CD8-positive, alpha-beta memory T cell (primary cell): ENCODE measurements around the gene MED28. TPM values are rescaled to one million over a fixed set of nuclear protein-coding genes. Genes with fewer than 3 reads are reported as not detected.

Experiments
- CTCF ChIA-PET: fragments of 350-600 bp; sonication (Branson Sonifier 250); formaldehyde crosslinking; loops from one replicate; lab custom pipeline; 2021; ENCODE audit warnings: antibody characterized with exemption; lab: Charles Lee
- POLR2A ChIA-PET: fragments of 350-600 bp; sonication (Branson Sonifier 250); formaldehyde crosslinking; loops from one replicate; lab custom pipeline; 2021; ENCODE audit warnings: antibody characterized with exemption; lab: Charles Lee
- DNase-seq, 5 donors: peaks; one replicate each; pipeline versions ENCODE4 v3.0.0 to v3.0.0-alpha.2; 2020 to 2022; ENCODE audit warnings: mixed read lengths in 1 of 5
- H3K27ac ChIP-seq: one replicate; pipeline ENCODE4 v1.7.0; 2013; ENCODE audit warnings: low read depth, mild to moderate bottlenecking, low read length, moderate library complexity
- H3K27me3 ChIP-seq: 2 replicates; pipeline ENCODE4 v1.7.0; 2013; ENCODE audit warnings: low read length, mild to moderate bottlenecking; ENCODE audit not compliant: insufficient read depth, poor library complexity, severe bottlenecking
- H3K36me3 ChIP-seq: 2 replicates; pipeline ENCODE4 v1.7.0; 2013; ENCODE audit warnings: mild to moderate bottlenecking, low read length, moderate library complexity; ENCODE audit not compliant: insufficient read depth
- H3K4me1 ChIP-seq: 2 replicates; pipeline ENCODE4 v1.7.0; 2013; ENCODE audit warnings: mild to moderate bottlenecking, low read length, moderate library complexity; ENCODE audit not compliant: insufficient read depth
- H3K4me3 ChIP-seq: 2 replicates; pipeline ENCODE4 v1.7.0; 2013; ENCODE audit warnings: mild to moderate bottlenecking, low read length
- H3K9me3 ChIP-seq: 2 replicates; pipeline ENCODE4 v1.7.0; 2013; ENCODE audit warnings: mild to moderate bottlenecking, low read length
- H3K27ac Mint-ChIP-seq, 8 donors: one replicate each; pipeline ENCODE4 v1.8.0; 2020 to 2021; ENCODE audit warnings: mixed read lengths in 8 of 8, mild to moderate bottlenecking in 6 of 8, inconsistent platforms in 3 of 8, moderate library complexity in 3 of 8
- H3K27me3 Mint-ChIP-seq, 2 donors: one replicate each; pipeline ENCODE4 v1.8.0; 2020 to 2021; ENCODE audit warnings: mixed read lengths in 2 of 2, mild to moderate bottlenecking in 1 of 2, moderate library complexity in 1 of 2
- H3K36me3 Mint-ChIP-seq, 3 donors: one replicate each; pipeline ENCODE4 v1.8.0; 2020 to 2021; ENCODE audit warnings: mixed read lengths in 3 of 3, inconsistent platforms in 1 of 3, mild to moderate bottlenecking in 1 of 3
- H3K4me1 Mint-ChIP-seq, 3 donors: one replicate each; pipeline ENCODE4 v1.8.0; 2020 to 2021; ENCODE audit warnings: mixed read lengths in 3 of 3, inconsistent platforms in 1 of 3, mild to moderate bottlenecking in 1 of 3
- H3K4me3 Mint-ChIP-seq, 7 donors: one replicate each; pipeline ENCODE4 v1.8.0; 2020 to 2021; ENCODE audit warnings: mixed read lengths in 7 of 7, mild to moderate bottlenecking in 6 of 7, moderate library complexity in 4 of 7, inconsistent platforms in 2 of 7
- H3K9me3 Mint-ChIP-seq, 5 donors: one replicate each; pipeline ENCODE4 v1.8.0; 2020 to 2022; ENCODE audit warnings: mixed read lengths in 5 of 5, mild to moderate bottlenecking in 3 of 5, moderate library complexity in 2 of 5, inconsistent platforms in 1 of 5
- polyA plus RNA-seq: library from polyadenylated mRNA; unstranded; fragments of 300-500 nt; fragmentation: Illumina TruSeq; gene quantifications from one replicate; pipeline ENCODE4 v1.2.3, GENCODE V29; 2021
- total RNA-seq, 2 experiments: library from RNA; stranded (reverse); gene quantifications; one replicate each; pipeline ENCODE4 v1.2.3, GENCODE V29; 2021

The MED28 gene
- total and polyA plus RNA-seq, 3 experiments from 2014 or later: 40.4 to 51.7 (median 49.4) TPM

GRCh38 chr4:17619416-17620105, 5.1 kb downstream of the MED28 start:
- Mint-ChIP-seq H3K36me3 (peaks cover 7 to 86% (median 28%) of the 10 kb centered on the region in 3 donors), H3K4me3 (peak overlapping the region in 4 of 7 donors; percentile 13 to 50 (median 20)), H3K27me3 (no peaks in the 10 kb centered on the region), H3K4me1 (peaks cover 49 to 63% (median 62%) of the 10 kb centered on the region in 3 donors), H3K9me3 (no peaks in the 10 kb centered on the region), H3K27ac (peak overlapping the region in 4 of 8 donors; percentile 0 to 92 (median 56))
- ChIA-PET CTCF (interaction anchor here (0.6 to 2.4 kb wide), 3 partner anchors 17 to 457 kb away, joined by 3 to 6 read pairs (median 5); no protein-coding TSS in a partner anchor), POLR2A (no interaction called here)
- Histone ChIP-seq H3K4me1 (peaks cover 42% of the 10 kb centered on the region), H3K36me3 (peaks cover 59% of the 10 kb centered on the region), H3K27me3 (no peaks in the 10 kb centered on the region), H3K9me3 (no peaks in the 10 kb centered on the region), H3K4me3 (no peak overlapping the region), H3K27ac (no peak overlapping the region)
- no peak for DNase-seq

GRCh38 chr4:17623451-17624001, 9.1 kb downstream of the MED28 start:
- Mint-ChIP-seq H3K27me3 (peaks cover 0 to 1% of the 10 kb centered on the region in 2 donors), H3K4me1 (peaks cover 31 to 53% (median 42%) of the 10 kb centered on the region in 3 donors), H3K4me3 (no peak overlapping the region), H3K9me3 (no peaks in the 10 kb centered on the region), H3K27ac (no peak overlapping the region), H3K36me3 (peaks cover 7 to 96% (median 40%) of the 10 kb centered on the region in 3 donors)
- DNase-seq: no peak
- Histone ChIP-seq H3K27me3 (no peaks in the 10 kb centered on the region), H3K9me3 (no peaks in the 10 kb centered on the region), H3K36me3 (peaks cover 73% of the 10 kb centered on the region), H3K27ac (no peak overlapping the region), H3K4me1 (peaks cover 11% of the 10 kb centered on the region), H3K4me3 (no peak overlapping the region)
- CTCF ChIA-PET: no interaction called here
- POLR2A ChIA-PET: no interaction called here

- Mint-ChIP-seq H3K27me3 (peaks cover 0 to 1% of the 10 kb centered on the region in 2 donors), H3K4me3 (no peak overlapping the region), H3K27ac (no peak overlapping the region), H3K9me3 (no peaks in the 10 kb centered on the region), H3K4me1 (peaks cover 24 to 49% (median 42%) of the 10 kb centered on the region in 3 donors), H3K36me3 (peaks cover 7 to 96% (median 38%) of the 10 kb centered on the region in 3 donors)
- no peak for DNase-seq
- Histone ChIP-seq H3K9me3 (no peaks in the 10 kb centered on the region), H3K27ac (no peak overlapping the region), H3K27me3 (no peaks in the 10 kb centered on the region), H3K36me3 (peaks cover 68% of the 10 kb centered on the region), H3K4me1 (no peaks in the 10 kb centered on the region), H3K4me3 (no peak overlapping the region)
- CTCF ChIA-PET: no interaction called here
- POLR2A ChIA-PET: no interaction called here
Observed at GRCh38 chr4:17624821-17625220, 10.4 kb downstream of the MED28 start.

GRCh38 chr4:17630228-17630627, 15.8 kb downstream of the MED28 start:
- Mint-ChIP-seq H3K36me3 (peaks cover 0 to 88% (median 32%) of the 10 kb centered on the region in 3 donors), H3K27me3 (peaks cover 0 to 1% of the 10 kb centered on the region in 2 donors), H3K4me3 (no peak overlapping the region), H3K4me1 (peaks cover 16 to 33% (median 27%) of the 10 kb centered on the region in 3 donors), H3K27ac (peak overlapping the region in 3 of 8 donors; percentile 3 to 40 (median 11)), H3K9me3 (no peaks in the 10 kb centered on the region)
- POLR2A ChIA-PET: no interaction called here
- H3K4me1 ChIP-seq: no peaks in the 10 kb centered on the region
- no peak for DNase-seq
- H3K36me3 ChIP-seq: peaks cover 63% of the 10 kb centered on the region
- H3K9me3 ChIP-seq: no peaks in the 10 kb centered on the region
- no peak overlapping the region for H3K27ac ChIP-seq
- CTCF ChIA-PET: interaction anchor here (1.2 kb wide), 1 partner anchor 13 kb away, joined by 3 read pairs; no protein-coding TSS in a partner anchor
- no peaks in the 10 kb centered on the region for H3K27me3 ChIP-seq
- H3K4me3 ChIP-seq: no peak overlapping the region

- DNase-seq: no peak
- Mint-ChIP-seq H3K4me3 (no peak overlapping the region), H3K9me3 (no peaks in the 10 kb centered on the region), H3K27ac (no peak overlapping the region), H3K27me3 (no peaks in the 10 kb centered on the region), H3K4me1 (peaks cover 12 to 25% (median 14%) of the 10 kb centered on the region in 3 donors), H3K36me3 (peaks cover 0 to 65% (median 17%) of the 10 kb centered on the region in 3 donors)
- POLR2A ChIA-PET: no interaction called here
- no peak overlapping the region for H3K4me3 ChIP-seq
- H3K36me3 ChIP-seq: peaks cover 46% of the 10 kb centered on the region
- H3K4me1 ChIP-seq: no peaks in the 10 kb centered on the region
- no peak overlapping the region for H3K27ac ChIP-seq
- CTCF ChIA-PET: interaction anchor here (1.3 to 2.3 kb wide), 2 partner anchors 80 to 85 kb away, joined by 4 to 10 read pairs; no protein-coding TSS in a partner anchor
- no peaks in the 10 kb centered on the region for H3K27me3 ChIP-seq
- H3K9me3 ChIP-seq: no peaks in the 10 kb centered on the region
Observed at GRCh38 chr4:17633600-17633999, 19.2 kb downstream of the MED28 start.

GRCh38 chr4:17635056-17635455, 20.6 kb downstream of the MED28 start:
- DNase-seq: no peak
- Mint-ChIP-seq H3K4me1 (peaks cover 4 to 10% (median 5%) of the 10 kb centered on the region in 3 donors), H3K27ac (peak overlapping the region in 4 of 8 donors; percentile 9 to 56 (median 46)), H3K27me3 (no peaks in the 10 kb centered on the region), H3K9me3 (no peaks in the 10 kb centered on the region), H3K4me3 (no peak overlapping the region), H3K36me3 (peaks cover 0 to 55% (median 12%) of the 10 kb centered on the region in 3 donors)
- peaks cover 41% of the 10 kb centered on the region for H3K36me3 ChIP-seq
- no peak overlapping the region for H3K4me3 ChIP-seq
- no peaks in the 10 kb centered on the region for H3K4me1 ChIP-seq
- no peak overlapping the region for H3K27ac ChIP-seq
- no peaks in the 10 kb centered on the region for H3K27me3 ChIP-seq
- no peaks in the 10 kb centered on the region for H3K9me3 ChIP-seq
- ChIA-PET CTCF (interaction anchor here (0.7 to 4.5 kb wide), 4 partner anchors 18 to 88 kb away, joined by 3 to 53 read pairs (median 5); no protein-coding TSS in a partner anchor), POLR2A (no interaction called here)

- ChIA-PET CTCF (interaction anchor here (0.9 to 4.5 kb wide), 12 partner anchors 10 to 181 kb away, joined by 3 to 53 read pairs (median 4); partner anchors contain the start of gene MED28), POLR2A (interaction anchor here (0.6 kb wide), 1 partner anchor 23 kb away, joined by 3 read pairs; no protein-coding TSS in a partner anchor)
- H3K9me3 Mint-ChIP-seq: no peaks in the 10 kb centered on the region
- no peaks in the 10 kb centered on the region for H3K27me3 Mint-ChIP-seq
- no peaks in the 10 kb centered on the region for H3K27me3 ChIP-seq
- peaks cover 30% of the 10 kb centered on the region for H3K36me3 ChIP-seq
- H3K36me3 Mint-ChIP-seq: peaks cover 0 to 43% (median 11%) of the 10 kb centered on the region in 3 donors
- H3K27ac ChIP-seq: no peak overlapping the region
- H3K4me1 Mint-ChIP-seq: peaks cover 0 to 8% (median 5%) of the 10 kb centered on the region in 3 donors
- no peak overlapping the region for H3K4me3 ChIP-seq
- DNase-seq: no peak
- peak overlapping the region in 3 of 8 donors; percentile 54 to 89 (median 56) for H3K27ac Mint-ChIP-seq
- H3K4me1 ChIP-seq: no peaks in the 10 kb centered on the region
- no peak overlapping the region for H3K4me3 Mint-ChIP-seq
- no peaks in the 10 kb centered on the region for H3K9me3 ChIP-seq
Observed at GRCh38 chr4:17636341-17636695, 21.9 kb downstream of the MED28 start.
